ENCODE results near the gene GTPBP3.

Gene GTPBP3

DNA sequence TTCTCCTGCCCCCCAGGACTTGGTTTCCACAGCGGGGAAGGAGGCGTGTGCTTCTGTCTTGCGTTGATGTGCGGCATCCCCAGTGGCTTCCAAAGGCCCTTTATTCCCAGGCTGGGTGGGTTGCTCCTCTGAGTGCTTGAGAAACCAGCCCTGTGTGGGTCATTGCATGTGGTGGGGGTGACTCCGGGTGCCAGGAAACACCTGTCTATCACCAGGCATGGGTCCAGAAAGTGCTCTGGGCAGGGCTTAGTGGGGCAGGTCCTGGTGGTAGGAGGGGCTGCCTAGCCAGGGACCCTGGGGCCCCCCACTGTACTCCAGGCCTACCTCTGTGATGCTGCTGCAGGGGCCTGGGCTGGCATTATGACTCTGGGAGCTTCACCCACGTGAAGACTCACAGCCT lies 18.4 kb upstream of the GTPBP3 start:
- no peaks in the 10 kb centered on the region for H3K9me3 Mint-ChIP-seq
- no peaks in the 10 kb centered on the region for H3K27me3 Mint-ChIP-seq
- DNase-seq (no peak), ATAC-seq (replicated peaks) (no peak)
- no peak overlapping the region for H3K27ac Mint-ChIP-seq
- peaks cover 52% of the 10 kb centered on the region for H3K36me3 Mint-ChIP-seq (ENCODE audit: insufficient read depth)
- no peak overlapping the region for H3K4me3 Mint-ChIP-seq
- H3K4me1 Mint-ChIP-seq (ENCODE audit: low read depth in 2 of 2) = peaks cover 0 to 6% of the 10 kb centered on the region in 2 donors

DNA sequence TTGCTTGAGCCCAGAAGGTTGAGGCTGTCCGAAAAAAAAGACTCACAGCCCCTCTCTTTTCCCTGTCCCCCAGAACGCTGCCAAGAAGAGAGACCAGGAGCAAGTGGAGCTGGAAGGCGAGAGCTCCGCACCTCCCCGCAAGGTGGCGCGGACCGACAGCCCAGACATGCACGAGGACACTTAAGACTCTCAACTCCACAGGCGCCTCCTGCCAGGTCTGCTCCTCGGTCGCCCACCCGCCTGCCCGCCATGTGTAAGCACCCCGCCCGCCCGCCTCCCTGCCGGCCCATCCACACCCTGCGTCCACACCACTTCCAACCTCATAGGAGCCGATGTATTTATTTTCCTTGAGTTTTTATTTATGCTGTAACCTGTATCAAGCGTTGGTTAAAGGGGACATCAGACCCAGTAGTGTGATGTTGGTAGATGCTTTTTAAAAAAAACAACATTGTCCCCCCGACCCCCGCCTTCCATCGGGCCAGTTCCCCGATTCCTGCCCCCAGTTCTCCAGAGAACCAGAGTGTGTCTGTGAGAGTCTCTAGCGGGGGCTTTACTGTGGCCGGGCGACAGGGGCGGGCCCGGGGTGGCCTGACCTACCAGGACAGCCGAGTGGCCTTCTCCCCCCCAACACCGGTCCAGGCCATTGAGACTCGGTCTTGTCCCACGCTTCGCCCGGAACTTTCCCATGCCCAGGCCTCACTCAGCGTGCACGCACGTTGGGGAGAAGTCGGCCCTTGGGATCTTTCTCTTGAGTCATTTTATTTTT lies 17.7 kb upstream of the GTPBP3 start:
- ATAC-seq (replicated peaks) = no peak
- Mint-ChIP-seq H3K4me3 (no peak overlapping the region), H3K27ac (no peak overlapping the region)

DNA sequence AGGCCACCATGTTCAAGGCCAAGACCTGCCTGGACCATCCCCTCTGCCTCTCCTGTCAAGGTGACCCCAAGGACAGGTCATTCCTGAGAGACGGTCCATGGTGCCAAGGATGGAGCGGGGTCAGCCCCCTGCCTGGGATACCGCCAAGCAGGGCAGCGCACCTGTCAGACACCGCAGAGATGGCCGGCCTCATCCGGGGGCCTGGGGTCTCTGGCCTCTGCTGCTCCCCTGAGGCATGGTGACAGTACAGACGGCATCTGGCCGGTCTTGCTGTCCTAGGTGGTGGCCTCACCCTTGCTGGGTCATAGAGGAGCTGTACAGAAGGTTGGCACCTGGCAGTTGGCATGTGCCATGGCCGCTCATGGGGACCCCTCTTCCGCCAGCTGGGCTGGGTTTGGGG lies 16.9 kb upstream of the GTPBP3 start:
- DNase-seq = no peak
- Mint-ChIP-seq H3K9me3 (no peaks in the 10 kb centered on the region), H3K36me3 (ENCODE audit: insufficient read depth) (peaks cover 47% of the 10 kb centered on the region), H3K27me3 (no peaks in the 10 kb centered on the region), H3K4me3 (no peak overlapping the region), H3K4me1 (ENCODE audit: low read depth in 2 of 2) (peaks cover 0 to 6% of the 10 kb centered on the region in 2 donors), H3K27ac (no peak overlapping the region)
- ATAC-seq (replicated peaks) = no peak

More for the DNA sequence above, 17.7 kb upstream of the GTPBP3 start:
- Mint-ChIP-seq H3K9me3 (no peaks in the 10 kb centered on the region), H3K27me3 (no peaks in the 10 kb centered on the region), H3K4me1 (ENCODE audit: low read depth in 2 of 2) (peaks cover 0 to 6% of the 10 kb centered on the region in 2 donors), H3K36me3 (ENCODE audit: insufficient read depth) (peaks cover 47% of the 10 kb centered on the region)
- DNase-seq = no peak

DNA sequence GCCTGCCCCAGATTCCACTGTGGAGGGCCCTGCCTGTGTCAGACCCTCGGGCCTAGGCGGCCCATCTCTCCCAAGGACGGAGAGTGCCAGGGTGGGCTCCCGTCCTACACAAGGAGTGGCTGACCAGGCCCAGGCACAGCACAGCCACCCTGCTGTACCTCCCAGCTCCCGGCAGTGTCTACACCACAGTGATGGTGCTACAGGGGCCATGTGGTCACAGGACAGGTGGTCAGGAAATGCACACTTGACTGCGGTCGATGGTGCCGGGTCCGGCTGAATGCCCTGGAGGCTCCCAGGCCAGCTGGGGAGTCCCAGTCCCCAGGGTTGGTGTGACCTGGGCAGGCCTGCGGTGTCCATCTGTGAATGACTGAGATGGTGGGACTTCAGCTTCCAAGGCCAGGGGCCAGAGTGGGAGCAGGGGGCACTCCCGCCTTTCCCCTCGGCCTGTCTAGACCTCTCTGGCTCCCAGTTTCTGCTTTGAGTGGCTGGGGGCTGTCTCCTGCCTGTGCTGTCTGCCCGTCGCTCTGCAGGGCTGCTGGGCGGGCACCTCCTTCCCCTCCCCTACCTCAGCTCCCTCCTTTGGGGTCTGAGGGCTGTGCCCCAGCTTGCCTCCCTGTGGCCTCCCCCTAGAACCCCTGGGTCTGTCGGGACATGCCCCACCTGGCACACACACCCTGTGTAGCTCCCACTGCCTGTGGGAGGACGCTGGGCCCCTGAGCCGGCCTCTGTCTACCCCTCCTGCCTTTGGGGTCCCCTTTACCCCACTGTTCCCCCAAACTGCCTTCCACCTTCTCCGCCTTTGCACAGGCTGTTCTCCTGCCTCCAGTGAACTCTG lies 15.5 kb upstream of the GTPBP3 start:
- ATAC-seq (replicated peaks) (no peak), DNase-seq (no peak)
- Mint-ChIP-seq H3K36me3 (ENCODE audit: insufficient read depth) (peaks cover 36% of the 10 kb centered on the region), H3K27ac (no peak overlapping the region), H3K4me3 (no peak overlapping the region), H3K4me1 (ENCODE audit: low read depth in 2 of 2) (peaks cover 0 to 3% of the 10 kb centered on the region in 2 donors), H3K9me3 (no peaks in the 10 kb centered on the region), H3K27me3 (no peaks in the 10 kb centered on the region)

DNA sequence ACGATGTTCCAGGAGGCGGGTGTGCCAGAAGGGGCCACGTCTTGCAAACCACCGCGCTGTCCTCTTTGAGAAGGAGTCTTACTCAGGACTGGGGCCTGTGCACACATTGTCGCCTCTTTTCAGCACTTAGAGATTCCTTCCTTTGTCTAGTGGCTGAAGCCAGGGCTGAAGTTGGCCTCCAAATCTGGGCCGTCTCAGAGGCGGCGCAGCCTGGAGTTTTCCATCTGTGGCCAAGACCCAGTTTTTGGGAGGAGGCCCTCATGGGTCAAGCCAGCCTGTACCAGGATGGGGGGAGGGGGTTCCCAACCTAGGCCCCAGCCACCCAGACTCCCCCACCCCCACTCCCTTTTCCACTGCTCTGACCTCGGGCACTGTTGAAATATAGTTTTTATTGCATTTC lies 14.5 kb upstream of the GTPBP3 start:
- H3K4me3 Mint-ChIP-seq = peak overlapping the region in 1 of 2 donors; percentile 40
- ATAC-seq (replicated peaks) = no peak
- H3K27me3 Mint-ChIP-seq = no peaks in the 10 kb centered on the region
- DNase-seq = no peak
- no peak overlapping the region for H3K27ac Mint-ChIP-seq
- peaks cover 27% of the 10 kb centered on the region for H3K36me3 Mint-ChIP-seq (ENCODE audit: insufficient read depth)
- H3K4me1 Mint-ChIP-seq (ENCODE audit: low read depth in 2 of 2) = peaks cover 0 to 3% of the 10 kb centered on the region in 2 donors
- H3K9me3 Mint-ChIP-seq = no peaks in the 10 kb centered on the region

DNA sequence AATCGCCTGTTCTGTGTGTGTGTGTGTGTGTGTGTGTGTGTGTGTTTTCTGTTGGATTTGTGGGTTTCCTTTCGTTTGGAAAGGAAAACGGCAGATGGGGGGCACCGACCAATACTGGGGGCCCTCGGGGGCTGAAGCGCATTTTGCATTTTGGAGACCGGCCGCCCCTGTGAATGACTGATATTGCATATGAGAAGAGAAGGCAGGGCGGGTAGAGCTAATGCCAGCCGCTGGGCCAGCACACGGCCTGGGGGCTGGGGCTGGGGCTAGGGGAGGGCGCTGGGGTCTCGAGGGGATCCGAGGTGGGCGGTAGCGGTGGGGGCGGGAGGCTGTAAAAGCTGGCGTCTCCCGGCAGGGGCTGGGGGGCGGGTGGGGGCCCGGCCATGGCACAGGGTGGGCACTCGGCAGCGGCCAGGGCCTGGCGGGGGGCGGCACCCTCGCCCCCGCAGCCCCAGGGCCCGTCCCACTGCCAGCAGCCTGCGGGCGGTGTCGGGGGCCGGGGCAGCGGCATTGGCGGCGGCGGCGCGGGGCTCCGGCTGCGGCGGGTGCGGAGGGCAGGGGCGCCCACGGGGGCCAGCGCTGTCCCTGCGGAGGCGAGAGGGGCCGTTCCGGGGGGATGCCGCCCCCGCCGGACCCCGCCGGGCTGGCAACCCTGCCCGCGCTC lies 13.9 kb upstream of the GTPBP3 start:
- Mint-ChIP-seq H3K4me1 (ENCODE audit: low read depth in 2 of 2) (peaks cover 0 to 3% of the 10 kb centered on the region in 2 donors), H3K27me3 (no peaks in the 10 kb centered on the region), H3K9me3 (no peaks in the 10 kb centered on the region), H3K27ac (no peak overlapping the region), H3K36me3 (ENCODE audit: insufficient read depth) (peaks cover 25% of the 10 kb centered on the region), H3K4me3 (peak overlapping the region in 1 of 2 donors; percentile 40)
- ATAC-seq (replicated peaks) (no peak), DNase-seq (no peak)

DNA sequence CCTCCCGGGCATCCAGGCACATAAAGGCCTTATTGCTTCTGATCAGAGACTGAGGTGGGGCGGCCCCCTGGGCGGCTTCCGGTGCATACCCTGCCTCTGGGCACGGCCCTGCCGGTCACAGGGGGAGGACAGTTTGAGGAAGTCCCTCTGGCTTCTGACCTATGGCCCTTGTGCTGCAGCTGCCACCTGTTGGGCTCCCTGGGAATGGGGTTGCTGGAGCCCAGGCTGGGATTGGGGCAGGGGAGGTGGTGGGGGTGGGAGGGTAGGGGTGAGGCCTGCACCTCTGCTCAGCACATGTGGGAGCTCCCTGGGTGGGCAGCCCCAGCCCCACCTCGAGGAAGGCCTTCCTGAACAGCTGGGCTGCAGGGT lies 13.4 kb upstream of the GTPBP3 start:
- H3K36me3 Mint-ChIP-seq (ENCODE audit: insufficient read depth) = peaks cover 25% of the 10 kb centered on the region
- no peak for DNase-seq

DNA sequence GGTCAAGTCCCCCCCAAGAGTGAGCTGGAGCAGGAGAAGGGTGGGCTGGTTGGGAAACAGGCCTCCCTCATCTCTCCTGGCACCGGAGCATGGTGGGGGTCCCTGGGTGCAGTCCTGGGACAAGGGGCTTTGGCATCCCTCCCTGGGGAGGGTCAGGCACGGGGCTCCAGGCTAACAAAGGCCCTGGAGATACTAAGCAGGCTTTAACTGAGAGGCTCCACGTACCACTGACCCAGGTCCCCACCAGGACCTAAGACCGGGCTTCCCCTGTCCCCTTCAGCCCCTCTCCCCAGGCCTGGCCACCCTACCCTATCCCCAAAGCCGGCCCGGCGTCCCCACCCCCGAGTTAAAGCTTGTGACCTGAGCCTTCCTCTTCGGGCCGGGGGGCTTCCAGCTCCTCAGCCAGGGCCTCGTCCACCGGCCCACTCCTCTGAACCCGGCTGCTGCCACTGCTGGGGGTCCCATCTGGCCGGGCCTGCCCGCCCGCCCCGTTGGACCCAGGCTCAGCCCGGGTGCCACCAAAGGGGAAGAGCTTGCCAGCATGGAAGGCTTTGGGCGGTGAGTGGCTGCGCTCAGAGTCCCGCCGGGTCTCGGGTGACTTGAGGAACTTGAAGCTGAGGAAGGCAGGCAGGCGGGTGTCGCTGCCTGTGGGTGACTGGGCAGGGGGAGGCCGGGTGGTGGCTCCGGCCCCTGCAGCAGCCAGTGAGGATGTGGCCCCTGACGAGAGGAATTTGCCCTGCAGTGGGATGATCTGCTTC lies 12.8 kb upstream of the GTPBP3 start:
- Mint-ChIP-seq H3K27ac (no peak overlapping the region), H3K4me3 (no peak overlapping the region), H3K27me3 (no peaks in the 10 kb centered on the region), H3K36me3 (ENCODE audit: insufficient read depth) (peaks cover 22% of the 10 kb centered on the region), H3K9me3 (no peaks in the 10 kb centered on the region), H3K4me1 (ENCODE audit: low read depth in 2 of 2) (peaks cover 5% of the 10 kb centered on the region in 2 donors)
- ATAC-seq (replicated peaks) (no peak), DNase-seq (no peak)

More for the DNA sequence above, 13.4 kb upstream of the GTPBP3 start:
- Mint-ChIP-seq H3K4me3 (no peak overlapping the region), H3K27ac (no peak overlapping the region), H3K9me3 (no peaks in the 10 kb centered on the region), H3K27me3 (no peaks in the 10 kb centered on the region), H3K4me1 (ENCODE audit: low read depth in 2 of 2) (peaks cover 3% of the 10 kb centered on the region in 2 donors)
- no peak for ATAC-seq (replicated peaks)

DNA sequence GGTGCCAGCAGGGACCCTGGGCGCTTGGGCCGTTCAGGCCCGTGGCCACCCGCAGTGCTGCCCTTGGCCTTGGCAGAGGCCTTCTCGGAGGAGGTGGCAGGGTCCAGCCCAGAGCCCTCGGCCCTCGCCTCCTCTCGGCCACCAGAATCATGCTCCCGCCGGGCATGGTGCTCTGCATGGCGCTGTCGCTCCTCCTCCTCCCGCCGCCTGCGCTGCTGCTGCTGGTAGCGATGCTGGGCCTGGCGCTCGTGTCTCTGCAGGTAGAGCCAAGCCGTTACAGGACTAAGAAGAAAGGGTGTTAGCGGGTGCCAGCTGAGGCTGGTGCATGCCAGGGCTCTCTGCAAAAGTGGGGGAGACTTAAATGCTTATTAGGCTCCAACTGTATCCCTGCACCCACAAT lies 12.2 kb upstream of the GTPBP3 start:
- H3K4me1 Mint-ChIP-seq (ENCODE audit: low read depth in 2 of 2) = peaks cover 5% of the 10 kb centered on the region in 2 donors
- no peaks in the 10 kb centered on the region for H3K27me3 Mint-ChIP-seq
- H3K4me3 Mint-ChIP-seq = no peak overlapping the region
- DNase-seq (no peak), ATAC-seq (replicated peaks) (no peak)
- no peaks in the 10 kb centered on the region for H3K9me3 Mint-ChIP-seq
- H3K27ac Mint-ChIP-seq = no peak overlapping the region
- peaks cover 17% of the 10 kb centered on the region for H3K36me3 Mint-ChIP-seq (ENCODE audit: insufficient read depth)

DNA sequence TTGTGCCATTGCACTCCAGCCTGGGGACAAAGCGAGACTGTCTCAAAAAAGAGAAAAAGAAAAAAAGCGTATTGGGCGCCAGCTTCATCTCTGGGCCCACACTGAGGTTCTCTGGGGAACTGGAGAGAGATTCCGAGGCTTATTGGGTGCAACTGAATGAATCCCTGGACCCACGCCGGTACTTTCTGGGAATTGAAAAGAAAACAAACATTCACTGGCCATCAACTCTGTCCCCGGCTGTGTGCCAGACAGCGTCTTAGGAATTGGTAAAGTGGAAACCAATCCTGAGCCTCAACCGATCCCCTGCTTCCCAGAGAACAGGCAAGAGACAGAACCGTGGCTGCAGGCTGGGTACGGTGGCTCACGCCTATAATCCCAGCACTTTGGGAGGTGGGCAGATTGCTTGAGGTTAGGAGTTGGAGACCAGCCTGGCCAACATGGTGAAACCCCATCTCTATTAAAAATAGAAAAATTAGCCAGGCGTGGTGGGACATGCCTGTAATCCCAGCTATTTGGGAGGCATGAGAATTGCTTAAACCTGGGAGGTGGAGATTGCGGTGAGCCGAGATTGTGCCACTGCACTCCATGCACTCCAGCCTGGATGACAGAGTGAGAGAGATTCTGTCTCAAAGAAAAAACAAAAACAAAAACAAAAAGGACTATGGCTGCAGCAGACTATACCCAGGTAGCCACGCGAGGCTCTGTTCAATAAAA lies 11.3 kb upstream of the GTPBP3 start:
- ATAC-seq (replicated peaks) (no peak), DNase-seq (no peak)
- H3K27me3 Mint-ChIP-seq = no peaks in the 10 kb centered on the region
- peaks cover 8% of the 10 kb centered on the region for H3K36me3 Mint-ChIP-seq (ENCODE audit: insufficient read depth)
- no peak overlapping the region for H3K4me3 Mint-ChIP-seq
- H3K9me3 Mint-ChIP-seq = no peaks in the 10 kb centered on the region
- H3K4me1 Mint-ChIP-seq (ENCODE audit: low read depth in 2 of 2) = peaks cover 5 to 10% of the 10 kb centered on the region in 2 donors
- no peak overlapping the region for H3K27ac Mint-ChIP-seq

DNA sequence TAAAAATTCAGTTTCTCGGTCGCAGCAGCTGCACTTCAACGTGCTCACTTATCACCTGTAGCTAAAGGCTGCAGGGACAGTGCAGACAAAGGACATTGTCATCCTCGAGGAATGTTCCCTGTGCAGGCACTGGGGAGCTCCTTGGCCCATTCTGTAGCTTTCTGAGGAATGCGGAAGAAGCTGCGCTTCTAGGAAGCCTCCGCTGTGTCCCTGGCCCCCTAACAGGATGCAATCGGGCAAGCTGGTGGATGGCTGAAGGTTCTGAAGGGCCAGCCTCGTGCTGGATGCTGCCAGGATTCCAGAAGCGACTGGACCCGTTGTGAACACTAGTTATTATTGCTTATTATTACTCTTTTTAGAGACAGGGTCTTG lies 10.8 kb upstream of the GTPBP3 start:
- DNase-seq = no peak
- H3K36me3 Mint-ChIP-seq (ENCODE audit: insufficient read depth) = peaks cover 3% of the 10 kb centered on the region
- peaks cover 5 to 10% of the 10 kb centered on the region in 2 donors for H3K4me1 Mint-ChIP-seq (ENCODE audit: low read depth in 2 of 2)
- no peaks in the 10 kb centered on the region for H3K27me3 Mint-ChIP-seq
- no peak overlapping the region for H3K27ac Mint-ChIP-seq
- no peaks in the 10 kb centered on the region for H3K9me3 Mint-ChIP-seq
- peak overlapping the region in 1 of 2 donors; percentile 31 for H3K4me3 Mint-ChIP-seq
- ATAC-seq (replicated peaks) = no peak

DNA sequence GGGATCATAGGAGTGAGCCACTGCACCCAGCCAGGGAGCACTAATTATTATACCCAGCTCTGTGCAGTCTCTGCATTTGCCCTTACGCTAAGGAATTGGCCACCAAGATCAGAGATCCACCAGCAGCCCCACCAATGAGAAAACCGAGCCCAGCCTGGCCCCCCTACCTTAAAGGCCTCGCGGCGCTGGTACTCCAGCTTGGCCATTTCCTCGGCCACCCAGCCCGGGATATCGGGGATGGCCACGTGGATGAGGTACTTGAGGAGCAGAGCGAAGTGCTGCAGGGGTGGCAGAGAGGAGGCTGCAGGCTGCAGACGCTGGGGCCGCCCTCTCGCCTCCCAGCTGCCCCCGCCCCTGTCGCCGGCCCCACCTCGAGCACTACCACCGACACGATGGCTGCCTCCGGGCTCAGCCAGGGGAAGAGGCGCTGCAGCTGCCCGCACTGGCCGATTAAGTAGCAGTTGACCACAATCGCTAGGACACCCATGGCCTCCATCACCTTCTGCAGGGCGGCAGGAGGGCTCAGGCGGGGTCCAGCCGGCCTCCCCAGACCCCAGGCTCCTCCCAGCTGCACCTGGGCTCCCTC lies 10.2 kb upstream of the GTPBP3 start:
- H3K9me3 Mint-ChIP-seq = no peaks in the 10 kb centered on the region

More for the DNA sequence above, 10.2 kb upstream of the GTPBP3 start:
- no peaks in the 10 kb centered on the region for H3K27me3 Mint-ChIP-seq
- H3K4me3 Mint-ChIP-seq = peak overlapping the region in 1 of 2 donors; percentile 31
- DNase-seq (no peak), ATAC-seq (replicated peaks) (no peak)
- H3K27ac Mint-ChIP-seq = no peak overlapping the region
- peaks cover 3% of the 10 kb centered on the region for H3K36me3 Mint-ChIP-seq (ENCODE audit: insufficient read depth)
- peaks cover 5 to 10% of the 10 kb centered on the region in 2 donors for H3K4me1 Mint-ChIP-seq (ENCODE audit: low read depth in 2 of 2)
